ENCODE results near the gene LPP. TPM values are rescaled to one million over a fixed set of nuclear protein-coding genes. Genes with fewer than 3 reads are reported as not detected.

LPP gene
- total RNA-seq, 1 donor from 2014 or later: 23.1 TPM

GRCh38 chr3:188817103-188817934 lies 663.4 kb downstream of the LPP start:
- Mint-ChIP-seq H3K4me3 (ENCODE audit: unreplicated experiment) (no peak overlapping the region), H3K36me3 (ENCODE audit: unreplicated experiment) (no peaks in the 10 kb centered on the region), H3K4me1 (ENCODE audit: low read depth, unreplicated experiment) (no peaks in the 10 kb centered on the region), H3K27me3 (ENCODE audit: unreplicated experiment) (peaks cover 2% of the 10 kb centered on the region), H3K9me3 (ENCODE audit: unreplicated experiment) (no peaks in the 10 kb centered on the region), H3K27ac (ENCODE audit: unreplicated experiment) (no peak overlapping the region)
- TF ChIP-seq CTCF (IDR thresholded peaks at IDR 0.05; ENCODE audit: partially characterized antibody, unreplicated experiment): no peak
- DNase-seq: no peak

- Mint-ChIP-seq H3K27me3 (ENCODE audit: unreplicated experiment) (peaks cover 2% of the 10 kb centered on the region), H3K27ac (ENCODE audit: unreplicated experiment) (no peak overlapping the region), H3K9me3 (ENCODE audit: unreplicated experiment) (no peaks in the 10 kb centered on the region), H3K4me1 (ENCODE audit: low read depth, unreplicated experiment) (no peaks in the 10 kb centered on the region), H3K36me3 (ENCODE audit: unreplicated experiment) (no peaks in the 10 kb centered on the region), H3K4me3 (ENCODE audit: unreplicated experiment) (no peak overlapping the region)
- no peak for TF ChIP-seq CTCF (IDR thresholded peaks at IDR 0.05; ENCODE audit: partially characterized antibody, unreplicated experiment)
- DNase-seq: no peak
Measured at GRCh38 chr3:188817935-188818269, 663.9 kb downstream of the LPP start.

GRCh38 chr3:188818282-188818681 lies 664.3 kb downstream of the LPP start:
- Mint-ChIP-seq H3K27ac (ENCODE audit: unreplicated experiment) (no peak overlapping the region), H3K4me1 (ENCODE audit: low read depth, unreplicated experiment) (no peaks in the 10 kb centered on the region), H3K36me3 (ENCODE audit: unreplicated experiment) (no peaks in the 10 kb centered on the region), H3K4me3 (ENCODE audit: unreplicated experiment) (no peak overlapping the region), H3K9me3 (ENCODE audit: unreplicated experiment) (no peaks in the 10 kb centered on the region), H3K27me3 (ENCODE audit: unreplicated experiment) (peaks cover 2% of the 10 kb centered on the region)
- TF ChIP-seq CTCF (IDR thresholded peaks at IDR 0.05; ENCODE audit: partially characterized antibody, unreplicated experiment): no peak
- no peak for DNase-seq

- no peaks in the 10 kb centered on the region for H3K36me3 Mint-ChIP-seq (ENCODE audit: unreplicated experiment)
- H3K27me3 Mint-ChIP-seq (ENCODE audit: unreplicated experiment): peaks cover 2% of the 10 kb centered on the region
Measured at GRCh38 chr3:188819939-188820338, 666.0 kb downstream of the LPP start.

More at GRCh38 chr3:188819939-188820338, 666.0 kb downstream of the LPP start:
- Mint-ChIP-seq H3K4me3 (ENCODE audit: unreplicated experiment) (no peak overlapping the region), H3K27ac (ENCODE audit: unreplicated experiment) (no peak overlapping the region), H3K9me3 (ENCODE audit: unreplicated experiment) (no peaks in the 10 kb centered on the region), H3K4me1 (ENCODE audit: low read depth, unreplicated experiment) (peaks cover 6% of the 10 kb centered on the region)
- no peak for TF ChIP-seq CTCF (IDR thresholded peaks at IDR 0.05; ENCODE audit: partially characterized antibody, unreplicated experiment)
- DNase-seq: no peak

Data from glutamatergic neuron (in vitro differentiated cells).